HEK293 (cell line): ENCODE measurements around the gene CACNA1S.

Experiments used
- PATZ1 ChIP-seq: fragments of 450-650 bp; formaldehyde crosslinking; IDR thresholded peaks from 2 replicates; pipeline ENCODE4 v1.5.1; 2016; ENCODE audit warnings: missing biosample characterization, missing genetic modification characterization
- ZFP3 ChIP-seq: fragments of 450-650 bp; formaldehyde crosslinking; IDR thresholded peaks from 2 replicates; pipeline ENCODE4 v1.5.1; 2016; ENCODE audit warnings: low read depth, missing biosample characterization, missing genetic modification characterization
- ZNF221 ChIP-seq: fragments of 450-650 bp; formaldehyde crosslinking; IDR thresholded peaks from 2 replicates; pipeline ENCODE4 v1.5.1; 2017; ENCODE audit warnings: missing biosample characterization, missing genetic modification characterization, borderline replicate concordance
- TF ChIP-seq, protein P1 (sequence below): fragments of 450-650 bp; formaldehyde crosslinking; IDR thresholded peaks from 2 replicates; pipeline ENCODE4 v1.5.1; 2016; ENCODE audit warnings: missing biosample characterization, missing genetic modification characterization

DNA sequence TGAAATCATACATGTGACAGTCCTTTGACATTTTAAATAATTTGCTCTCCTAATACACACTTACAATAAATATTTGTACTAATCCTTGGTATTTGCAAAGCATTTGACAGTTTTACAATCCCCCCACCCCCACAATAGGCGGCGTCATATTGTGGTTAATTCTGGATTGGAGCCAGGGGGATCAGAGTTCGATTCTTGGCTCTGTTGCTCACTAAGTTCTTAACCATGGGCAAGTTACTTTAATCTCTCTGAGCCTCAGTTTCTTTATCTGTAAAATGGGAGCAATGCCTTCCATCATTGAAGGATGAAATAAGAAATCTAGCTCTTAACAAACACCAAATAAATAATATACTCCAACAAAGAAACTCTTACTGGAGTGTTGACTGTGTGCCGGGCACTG, 23.8 kb downstream of the CACNA1S start:
- no peak for TF ChIP-seq ZNF221 (tag by site-specific recombination)
- TF ChIP-seq, protein P1, sequence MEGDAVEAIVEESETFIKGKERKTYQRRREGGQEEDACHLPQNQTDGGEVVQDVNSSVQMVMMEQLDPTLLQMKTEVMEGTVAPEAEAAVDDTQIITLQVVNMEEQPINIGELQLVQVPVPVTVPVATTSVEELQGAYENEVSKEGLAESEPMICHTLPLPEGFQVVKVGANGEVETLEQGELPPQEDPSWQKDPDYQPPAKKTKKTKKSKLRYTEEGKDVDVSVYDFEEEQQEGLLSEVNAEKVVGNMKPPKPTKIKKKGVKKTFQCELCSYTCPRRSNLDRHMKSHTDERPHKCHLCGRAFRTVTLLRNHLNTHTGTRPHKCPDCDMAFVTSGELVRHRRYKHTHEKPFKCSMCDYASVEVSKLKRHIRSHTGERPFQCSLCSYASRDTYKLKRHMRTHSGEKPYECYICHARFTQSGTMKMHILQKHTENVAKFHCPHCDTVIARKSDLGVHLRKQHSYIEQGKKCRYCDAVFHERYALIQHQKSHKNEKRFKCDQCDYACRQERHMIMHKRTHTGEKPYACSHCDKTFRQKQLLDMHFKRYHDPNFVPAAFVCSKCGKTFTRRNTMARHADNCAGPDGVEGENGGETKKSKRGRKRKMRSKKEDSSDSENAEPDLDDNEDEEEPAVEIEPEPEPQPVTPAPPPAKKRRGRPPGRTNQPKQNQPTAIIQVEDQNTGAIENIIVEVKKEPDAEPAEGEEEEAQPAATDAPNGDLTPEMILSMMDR (tag by site-specific recombination), result no peak
- no peak for TF ChIP-seq ZFP3 (tag by site-specific recombination)
- no peak for TF ChIP-seq PATZ1 (tag by site-specific recombination)
